HT1080 (cell line): ENCODE data around the gene FN1. TPM values are rescaled to one million over a fixed set of nuclear protein-coding genes. Genes with fewer than 3 reads are reported as not detected.

ENCODE experiments used
- DNase-seq: peaks from one replicate; pipeline ENCODE4 v3.0.0-alpha.2; 2015; ENCODE audit warnings: low read depth
- total RNA-seq: library from RNA; depleted of rRNA; stranded (reverse); fragments of >200 nt; shearing (Covaris generic); gene quantifications from 2 replicates; pipeline ENCODE4 v1.2.3, GENCODE V29; 2014

Gene FN1
- total RNA-seq, 1 experiment from 2014 or later = 228 TPM

DNA sequence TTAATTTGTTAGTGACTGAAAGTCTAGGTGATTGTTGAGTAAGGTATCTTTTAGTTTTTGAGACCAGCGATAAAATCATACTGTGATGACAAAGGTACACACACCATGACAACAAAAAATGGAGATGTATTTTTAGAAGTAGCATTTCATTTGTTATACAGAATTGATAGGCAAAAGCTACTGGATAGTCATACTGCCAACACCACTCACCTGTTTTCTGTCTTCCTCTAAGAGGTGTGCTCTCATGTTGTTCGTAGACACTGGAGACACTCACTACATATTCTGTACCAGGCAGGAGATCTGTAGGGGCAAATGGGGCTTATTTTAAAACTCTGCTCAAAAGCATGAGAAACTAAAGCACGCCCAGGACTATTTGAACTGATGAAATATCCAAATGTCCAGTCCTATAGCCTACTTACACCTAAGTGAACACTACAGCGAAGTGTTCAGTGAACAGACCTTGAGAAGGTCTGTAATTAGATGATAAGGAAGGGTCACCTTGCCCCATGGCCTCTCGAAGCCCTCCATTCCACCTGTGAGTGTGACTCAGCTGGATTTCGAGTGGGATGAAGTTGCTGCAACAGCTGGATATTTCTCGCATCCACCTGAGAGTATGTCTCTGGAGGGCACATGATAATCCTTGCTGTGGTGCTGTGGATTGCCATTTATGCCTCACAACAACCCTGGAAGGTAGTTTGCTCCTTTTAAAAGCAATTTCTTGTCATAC, 47.7 kb downstream of the FN1 start:
- no peak for DNase-seq

DNA sequence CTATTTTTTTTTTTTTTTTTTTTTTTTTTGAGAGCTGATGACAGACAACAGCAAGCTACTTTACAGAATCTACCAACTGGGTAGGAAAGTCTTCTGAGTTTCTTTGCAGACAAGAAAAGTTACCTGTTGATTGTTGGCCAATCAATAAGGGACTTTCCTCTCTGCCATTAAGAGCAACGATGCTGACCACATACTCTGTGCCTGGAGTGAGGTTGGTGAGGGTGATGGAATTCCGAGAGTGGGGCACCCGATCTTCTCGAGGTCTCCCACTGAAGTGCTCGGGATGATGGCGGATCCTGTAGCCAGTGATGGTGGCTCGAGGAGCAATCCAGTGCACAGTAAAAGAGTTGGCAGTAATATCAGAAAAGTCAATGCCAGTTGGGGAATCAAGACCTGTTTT, 49.3 kb downstream of the FN1 start:
- no peak for DNase-seq

DNA sequence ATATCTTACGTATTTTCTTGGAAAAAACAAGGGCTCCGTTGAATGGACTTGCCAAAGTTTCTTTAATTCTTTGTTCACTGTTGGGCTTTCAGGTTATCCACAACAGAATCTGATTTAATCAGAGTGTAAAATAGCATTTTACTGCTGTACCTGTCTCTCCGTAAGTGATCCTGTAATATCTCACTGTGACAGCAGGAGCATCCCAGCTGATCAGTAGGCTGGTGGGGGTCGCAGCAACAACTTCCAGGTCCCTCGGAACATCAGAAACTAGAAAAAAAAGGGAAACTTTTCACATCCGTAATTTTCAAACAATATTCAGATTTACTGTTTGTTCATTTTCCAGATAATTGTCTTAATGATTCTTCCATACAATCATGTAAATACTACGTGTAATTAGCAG, 51.2 kb downstream of the FN1 start:
- DNase-seq = no peak

DNA sequence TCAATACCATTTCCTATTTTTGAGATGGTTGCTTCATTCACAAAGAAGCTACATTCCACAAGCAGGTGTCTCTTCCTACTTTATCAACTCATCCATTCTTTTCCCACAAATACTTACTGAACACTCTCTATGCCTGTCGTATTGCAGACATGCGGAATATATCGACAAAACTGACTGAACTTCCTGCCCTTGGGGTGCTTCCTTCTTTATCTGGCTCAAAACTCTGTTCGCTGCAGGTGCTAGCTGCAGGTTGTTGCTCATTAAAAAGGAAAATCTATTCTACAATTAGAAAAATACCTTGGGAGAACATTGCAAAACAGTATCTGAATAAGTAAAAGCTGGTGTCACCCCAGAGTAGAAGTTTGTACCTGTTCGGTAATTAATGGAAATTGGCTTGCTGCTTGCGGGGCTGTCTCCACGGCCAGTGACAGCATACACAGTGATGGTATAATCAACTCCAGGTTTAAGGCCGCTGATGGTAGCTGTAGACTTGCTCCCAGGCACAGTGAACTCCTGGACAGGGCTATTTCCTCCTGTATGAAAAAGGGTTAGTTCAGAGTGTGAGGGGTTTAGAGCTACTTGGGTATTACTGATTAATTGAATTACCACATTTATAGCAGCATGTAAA, 52.1 kb downstream of the FN1 start:
- no peak for DNase-seq

DNA sequence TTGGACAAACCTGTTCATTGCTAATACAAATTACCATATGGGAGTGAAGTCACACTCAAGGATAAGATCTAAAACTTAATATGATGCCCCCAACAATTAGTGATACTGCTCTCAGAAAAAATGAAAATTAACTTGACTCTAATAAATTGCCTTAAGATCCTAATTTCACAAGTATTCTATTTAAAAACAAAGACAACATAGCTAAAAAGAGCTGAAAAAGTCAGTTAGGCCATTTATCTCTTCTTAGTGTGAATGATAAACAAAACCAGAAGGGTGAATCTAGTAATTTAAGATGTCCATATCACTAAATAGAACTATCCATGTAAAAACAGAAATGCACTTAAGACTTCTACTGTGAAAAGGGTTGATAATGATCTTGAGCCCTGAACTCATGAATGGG, 53.4 kb downstream of the FN1 start:
- no peak for DNase-seq

DNA sequence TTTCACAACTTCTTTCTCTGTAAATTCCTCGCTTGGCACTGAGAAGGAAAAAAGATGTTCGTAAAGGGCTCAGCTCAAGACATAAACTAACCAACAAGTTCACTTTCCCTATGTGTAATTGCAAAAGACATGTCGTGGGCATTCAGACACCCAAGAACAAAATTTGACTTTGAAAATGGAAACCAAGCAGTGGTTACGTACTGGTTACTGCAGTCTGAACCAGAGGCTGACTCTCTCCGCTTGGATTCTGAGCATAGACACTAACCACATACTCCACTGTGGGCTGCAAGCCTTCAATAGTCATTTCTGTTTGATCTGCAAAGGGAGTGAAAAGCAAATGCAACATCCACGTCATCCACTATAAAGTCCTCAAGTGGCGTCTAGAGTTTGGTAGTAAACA, 53.9 kb downstream of the FN1 start:
- DNase-seq = no peak

DNA sequence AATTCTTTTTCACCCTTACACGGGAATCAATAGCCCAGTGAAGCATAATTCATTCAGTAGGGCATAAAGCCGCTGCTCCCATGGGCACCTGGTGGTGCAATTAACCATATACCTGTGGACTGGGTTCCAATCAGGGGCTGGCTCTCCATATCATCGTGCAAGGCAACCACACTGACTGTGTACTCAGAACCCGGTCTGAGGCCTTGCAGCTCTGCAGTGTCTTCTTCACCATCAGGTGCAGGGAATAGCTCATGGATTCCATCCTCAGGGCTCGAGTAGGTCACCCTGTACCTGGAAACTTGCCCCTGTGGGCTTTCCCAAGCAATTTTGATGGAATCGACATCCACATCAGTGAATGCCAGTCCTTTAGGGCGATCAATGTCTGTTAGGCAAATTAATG, 55.2 kb downstream of the FN1 start:
- no peak for DNase-seq

DNA sequence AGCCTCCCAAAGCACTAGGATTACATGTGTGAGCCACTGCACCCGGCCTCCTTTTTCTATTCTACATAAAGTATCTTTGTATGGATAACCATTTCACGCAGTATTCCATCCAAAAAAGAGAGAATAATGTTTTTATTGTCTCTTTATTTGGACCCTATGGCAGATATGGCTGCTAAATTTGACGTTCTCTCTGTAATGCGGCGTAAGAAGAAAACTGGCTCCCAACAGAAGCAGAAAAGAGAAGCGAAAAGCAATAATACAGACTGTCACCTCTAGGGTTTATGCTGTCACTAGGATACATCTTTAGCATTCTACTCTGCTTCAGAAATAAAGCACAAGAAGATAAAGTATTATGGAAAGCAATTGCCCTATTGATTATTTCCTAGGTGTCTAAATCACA, 55.9 kb downstream of the FN1 start:
- no peak for DNase-seq

DNA sequence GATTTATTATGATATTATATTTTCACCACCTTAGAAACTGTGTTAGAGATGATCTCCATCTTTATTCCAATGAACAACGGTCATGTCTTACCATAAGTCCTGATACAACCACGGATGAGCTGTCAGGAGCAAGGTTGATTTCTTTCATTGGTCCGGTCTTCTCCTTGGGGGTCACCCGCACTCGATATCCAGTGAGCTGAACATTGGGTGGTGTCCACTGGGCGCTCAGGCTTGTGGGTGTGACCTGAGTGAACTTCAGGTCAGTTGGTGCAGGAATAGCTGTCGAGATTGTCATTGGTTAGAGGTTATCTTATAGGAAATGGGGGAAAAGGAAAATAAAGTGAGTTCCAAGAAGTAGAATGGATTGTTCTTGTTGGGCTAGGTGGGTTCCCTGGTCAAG, 56.8 kb downstream of the FN1 start:
- no peak for DNase-seq

DNA sequence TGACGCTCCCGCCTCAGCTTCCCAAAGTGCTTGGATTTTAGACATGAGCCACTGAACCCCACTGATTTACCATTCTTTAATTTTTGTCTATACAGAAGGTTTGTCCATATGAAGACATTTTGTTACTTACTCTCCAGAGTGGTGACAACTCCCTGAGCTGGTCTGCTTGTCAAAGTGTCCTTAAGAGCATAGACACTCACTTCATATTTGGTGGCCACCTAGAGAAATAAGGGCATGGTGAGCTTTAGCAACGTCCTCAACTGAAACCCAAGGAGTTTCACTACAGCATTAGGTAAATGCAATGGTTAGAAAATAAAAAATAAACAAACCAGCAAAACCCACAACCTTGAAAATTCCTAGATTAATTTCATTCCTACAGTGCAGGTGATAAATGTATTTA, 57.8 kb downstream of the FN1 start:
- no peak for DNase-seq

DNA sequence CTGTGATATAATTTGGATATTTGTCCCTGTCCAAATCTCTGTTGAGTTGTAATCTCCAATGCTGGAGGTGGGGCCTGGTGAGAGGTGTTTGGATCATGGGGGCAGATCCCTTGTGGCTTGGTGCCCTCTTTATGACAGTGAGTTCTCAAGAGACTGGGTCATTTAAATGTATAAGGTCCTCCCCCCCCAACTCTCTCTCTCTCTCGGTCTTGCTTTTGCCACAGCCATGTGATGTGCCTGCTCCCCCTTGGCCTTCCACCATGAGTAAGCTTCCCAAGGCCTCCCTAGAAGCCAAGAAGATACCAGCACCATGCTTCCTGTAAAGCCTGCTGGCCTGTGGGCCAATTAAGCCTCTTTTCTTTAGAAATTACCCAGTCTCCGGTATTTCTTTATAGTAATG, 58.6 kb downstream of the FN1 start:
- DNase-seq = no peak

DNA sequence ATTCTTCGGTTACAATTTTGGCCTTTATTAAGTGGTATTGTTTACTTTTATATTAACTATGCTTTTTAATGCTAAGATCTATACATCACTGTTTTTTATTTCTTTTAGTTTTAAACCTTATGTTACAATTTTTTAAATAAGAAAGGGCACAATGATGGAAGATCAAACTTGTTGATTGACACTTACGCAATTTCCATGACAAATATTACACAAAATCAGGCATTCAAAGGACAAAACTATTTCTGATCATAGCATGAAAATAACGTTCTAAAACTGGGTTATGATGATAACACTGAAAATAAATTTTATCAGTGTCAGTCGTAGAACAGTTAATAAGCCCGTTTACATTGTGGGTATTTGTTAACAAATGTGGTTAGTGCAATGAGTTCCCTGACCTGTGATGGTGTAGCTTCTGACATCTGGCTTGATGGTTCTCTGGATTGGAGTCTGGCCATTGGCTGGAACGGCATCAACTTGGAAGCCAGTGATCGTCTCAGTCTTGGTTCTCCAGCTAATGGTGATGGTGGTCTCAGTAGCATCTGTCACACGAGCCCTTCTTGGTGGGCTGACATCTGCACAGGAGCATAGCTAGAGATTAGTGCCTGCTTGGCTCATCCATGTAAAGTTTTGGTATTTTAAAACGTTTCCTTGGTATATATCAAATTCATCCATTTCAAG, 59.6 kb downstream of the FN1 start:
- no peak for DNase-seq

DNA sequence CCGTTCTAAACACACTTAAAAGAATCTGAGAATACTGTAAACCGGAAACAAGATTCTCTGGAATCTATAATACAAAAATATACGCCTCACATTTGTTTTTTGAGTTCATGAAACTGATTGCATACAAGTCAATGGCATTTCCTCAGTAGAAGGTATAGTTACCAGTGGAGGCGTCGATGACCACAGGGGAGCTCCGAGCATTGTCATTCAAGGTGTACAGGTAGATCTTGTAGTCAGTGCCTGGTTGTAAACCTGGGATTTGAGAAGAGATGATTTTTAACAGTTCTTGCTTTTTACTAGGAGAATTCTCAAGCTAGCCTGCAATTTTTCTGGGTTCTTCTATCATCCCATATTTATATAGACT, 60.4 kb downstream of the FN1 start:
- DNase-seq = no peak

DNA sequence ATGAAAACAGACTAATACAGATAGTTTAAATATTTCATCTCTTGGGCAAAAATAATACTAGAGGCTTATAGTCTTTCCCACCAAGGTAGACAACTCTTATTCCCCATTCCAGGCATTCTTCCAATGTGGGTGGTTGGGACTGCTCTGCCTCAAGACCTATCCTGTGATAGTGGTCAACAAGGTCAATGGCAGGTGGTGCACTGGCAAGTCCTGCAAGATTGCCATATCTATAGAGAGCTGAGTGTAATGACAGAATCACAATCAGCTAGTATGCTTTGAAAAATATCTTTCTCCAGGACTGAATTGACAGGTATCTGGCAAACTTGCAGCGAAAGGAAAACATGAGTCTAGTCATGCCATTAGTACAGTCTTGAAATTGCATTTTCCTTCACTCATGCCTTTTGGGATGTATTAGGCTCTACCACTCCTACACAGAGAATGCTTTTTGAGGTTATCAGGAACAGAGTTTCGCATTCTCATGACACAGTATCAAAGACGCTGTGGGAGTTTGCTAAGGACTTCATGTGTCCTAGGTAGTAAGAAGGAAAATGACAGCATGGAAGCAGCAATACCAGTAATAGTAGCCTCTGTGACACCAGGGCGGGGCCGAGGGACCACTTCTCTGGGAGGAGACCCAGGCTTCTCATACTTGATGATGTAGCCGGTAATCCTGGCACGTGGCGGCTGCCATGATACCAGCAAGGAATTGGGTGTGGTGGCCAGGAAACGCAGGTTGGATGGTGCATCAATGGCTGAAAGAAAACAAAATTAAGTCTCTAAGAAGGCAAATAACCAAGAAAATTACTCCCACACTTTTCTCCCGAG, 61.0 kb downstream of the FN1 start:
- no peak for DNase-seq

DNA sequence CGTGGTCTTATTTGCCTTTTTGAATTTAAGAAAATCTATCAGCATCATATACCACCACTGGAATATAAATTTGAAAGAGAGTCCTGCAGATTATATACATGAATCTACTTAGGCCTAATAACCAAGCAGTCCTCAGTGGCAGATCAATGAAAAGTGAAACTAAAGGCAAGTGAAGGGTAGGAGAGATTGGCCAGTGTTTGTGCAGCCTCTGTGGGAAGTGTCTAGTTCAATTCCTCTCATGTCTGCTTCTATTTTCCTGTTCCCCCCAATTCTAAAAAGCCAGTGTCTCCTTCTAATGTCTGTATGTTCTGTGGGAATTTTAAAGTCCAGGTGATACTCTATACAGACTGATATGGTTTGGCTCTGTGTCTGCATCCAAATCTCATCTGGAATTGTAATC, 61.9 kb downstream of the FN1 start:
- DNase-seq = no peak

DNA sequence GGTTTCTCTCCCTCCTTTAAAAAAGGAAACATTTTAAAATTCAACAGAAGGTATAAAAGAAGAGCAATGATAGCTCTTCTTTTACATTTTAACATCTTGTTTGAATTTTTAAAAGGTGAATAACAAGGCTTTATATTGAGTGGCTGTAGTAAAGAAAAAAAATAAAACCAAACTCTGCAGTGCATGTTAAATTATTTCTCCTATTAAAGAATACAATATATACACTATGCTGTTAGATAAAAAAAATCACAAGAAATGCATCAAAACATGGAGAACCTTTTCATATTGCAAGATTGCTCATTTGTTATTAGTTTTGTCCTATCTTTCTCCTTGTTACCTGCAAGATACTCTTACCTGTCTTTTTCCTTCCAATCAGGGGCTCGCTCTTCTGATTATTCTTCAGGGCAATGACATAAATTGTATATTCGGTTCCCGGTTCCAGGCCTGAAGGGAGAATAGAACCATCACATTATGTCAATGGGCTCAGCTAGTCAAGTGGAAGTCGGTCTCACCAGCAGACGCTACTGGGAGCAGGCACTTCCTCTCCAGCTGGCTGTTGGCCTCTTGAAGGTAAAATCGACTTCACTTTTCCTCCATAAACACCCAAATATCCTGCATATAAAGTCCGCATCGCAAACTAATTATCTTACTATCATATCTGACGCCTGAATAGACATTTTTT, 62.8 kb downstream of the FN1 start:
- DNase-seq = no peak

DNA sequence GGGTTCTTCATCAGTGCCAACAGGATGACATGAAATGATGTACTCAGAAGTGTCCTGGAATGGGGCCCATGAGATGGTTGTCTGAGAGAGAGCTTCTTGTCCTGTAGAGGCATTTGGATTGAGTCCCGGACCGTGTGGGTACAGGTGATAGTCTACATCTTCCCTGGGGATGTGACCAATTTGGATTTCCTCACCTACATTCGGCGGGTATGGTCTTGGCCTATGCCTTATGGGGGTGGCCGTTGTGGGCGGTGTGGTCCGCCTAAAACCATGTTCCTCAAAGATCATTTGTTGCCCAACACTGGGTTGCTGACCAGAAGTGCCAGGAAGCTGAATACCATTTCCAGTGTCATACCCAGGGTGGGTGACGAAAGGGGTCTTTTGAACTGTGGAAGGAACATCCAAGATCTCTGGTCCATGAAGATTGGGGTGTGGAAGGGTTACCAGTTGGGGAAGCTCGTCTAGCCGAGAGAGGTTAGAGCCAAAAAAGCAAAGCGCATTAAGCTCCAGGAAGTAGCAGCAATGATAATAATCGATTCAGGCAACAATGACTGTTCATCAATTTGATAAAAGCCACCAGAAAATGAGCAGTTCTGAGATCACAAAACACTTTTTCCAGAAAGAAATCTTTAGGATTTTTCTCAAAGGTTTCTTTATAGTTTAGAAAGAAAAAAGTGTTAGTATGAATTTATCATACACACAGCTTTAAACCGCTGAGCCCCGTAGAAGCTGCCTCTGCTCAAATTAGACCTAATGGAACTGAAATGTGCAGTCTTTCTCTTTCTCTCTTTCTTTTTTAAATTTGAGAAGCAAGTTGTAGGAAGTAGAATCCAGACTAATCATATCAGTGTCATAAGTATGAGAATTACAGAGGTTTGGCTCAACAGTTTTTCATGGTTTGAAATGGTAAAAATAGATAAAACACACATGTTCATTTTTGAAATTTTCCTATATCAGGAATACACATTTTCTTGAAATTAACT, 63.7 kb downstream of the FN1 start:
- no peak for DNase-seq

DNA sequence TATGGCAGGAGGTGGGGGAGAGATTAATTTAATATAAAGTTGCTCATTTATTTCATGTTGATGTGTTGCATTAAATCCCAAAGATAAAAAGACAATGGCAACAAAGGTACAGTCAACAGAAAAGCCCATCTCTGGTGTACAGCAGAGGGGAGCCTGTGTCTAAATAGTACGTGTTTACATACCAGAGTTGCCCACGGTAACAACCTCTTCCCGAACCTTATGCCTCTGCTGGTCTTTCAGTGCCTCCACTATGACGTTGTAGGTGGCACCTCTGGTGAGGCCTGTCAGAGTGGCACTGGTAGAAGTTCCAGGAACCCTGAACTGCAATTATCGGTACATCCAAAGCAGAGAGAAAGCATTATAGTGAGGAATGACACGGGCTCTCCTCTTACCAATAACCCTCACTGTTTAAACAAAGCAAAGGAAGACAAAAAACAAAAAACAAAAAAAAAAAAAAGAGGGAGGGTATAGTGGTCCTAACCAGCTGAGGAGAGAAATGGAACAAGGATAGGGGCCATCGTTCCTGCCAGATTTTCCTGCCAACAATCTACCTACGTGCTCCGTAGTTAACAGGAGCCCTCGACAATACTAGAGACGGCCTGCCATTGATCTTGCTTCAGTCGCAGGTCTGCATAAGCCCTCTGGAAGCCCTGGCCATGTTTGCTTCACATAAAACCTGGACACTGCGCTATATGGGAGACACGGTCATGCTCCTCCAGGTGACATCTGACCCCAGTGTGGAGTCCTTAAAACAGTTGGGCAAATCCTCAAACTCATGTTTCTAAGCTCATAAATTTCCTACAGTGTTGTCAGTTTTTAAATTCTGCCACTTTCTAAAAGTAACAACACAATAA, 65.5 kb downstream of the FN1 start:
- no peak for DNase-seq

DNA sequence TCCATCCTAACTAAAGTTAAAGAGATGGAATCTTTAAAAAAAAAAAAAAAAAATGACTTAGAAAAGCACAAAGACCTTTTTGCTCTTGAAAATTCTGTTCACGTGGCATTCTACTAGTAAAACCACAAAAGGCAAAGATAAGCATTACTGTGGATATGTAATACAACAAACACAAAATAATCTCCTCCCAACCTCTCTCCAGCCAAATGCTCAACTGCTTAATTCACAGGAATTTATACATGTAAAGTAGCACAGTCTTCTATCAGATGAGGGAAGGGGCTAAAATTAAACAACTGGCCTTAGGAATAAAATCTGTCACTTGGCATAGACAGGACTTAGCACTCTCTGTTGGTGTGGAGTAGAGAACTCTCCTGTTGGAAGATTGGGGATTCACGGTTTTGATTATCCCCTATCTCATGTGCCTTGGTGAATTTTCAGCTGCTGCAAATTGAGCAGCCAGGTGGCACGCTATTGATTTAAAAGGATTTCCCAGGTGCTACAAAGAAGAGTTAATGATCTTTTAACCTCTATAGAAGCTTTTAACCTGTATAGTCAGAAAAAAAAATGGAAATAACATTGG, 66.6 kb downstream of the FN1 start:
- no peak for DNase-seq
